SK-N-MC (cell line): ENCODE data around the gene CETP.
"Not testable (repeated sequence)": the region's sequence is repeated elsewhere in the genome, so short reads cannot be mapped to it uniquely, and the experiment has no call there.

Experiments used
- DNase-seq: peaks from one replicate; pipeline ENCODE4 v3.0.0-alpha.2; 2011; ENCODE audit warnings: low read depth, low spot score
- H3K27ac ChIP-seq: fragments of 200-600 bp; sonication (generic); 2 replicates; pipeline ENCODE4 v1.5.1; 2016; ENCODE audit warnings: mixed run types
- H3K36me3 ChIP-seq: fragments of 200-600 bp; sonication (generic); 2 replicates; pipeline ENCODE4 v1.6.1; 2017; ENCODE audit warnings: antibody characterized with exemption, low read length, mixed read lengths; ENCODE audit not compliant: insufficient read depth
- H3K4me3 ChIP-seq: fragments of 200-600 bp; sonication (generic); 2 replicates; pipeline ENCODE4 v1.5.1; 2016
- H3K9ac ChIP-seq: fragments of 200-600 bp; sonication (generic); 2 replicates; pipeline ENCODE4 v1.8.0; 2017; ENCODE audit warnings: mixed run types, mixed read lengths; ENCODE audit not compliant: insufficient read length
- H3K9me3 ChIP-seq: fragments of 200-600 bp; sonication (generic); 2 replicates; pipeline ENCODE4 v1.6.1; 2017; ENCODE audit warnings: low read depth, mild to moderate bottlenecking, antibody characterized with exemption, low read length, moderate library complexity, mixed read lengths
- EZH2 ChIP-seq: fragments of 200-600 bp; sonication (generic); IDR thresholded peaks from one replicate; pipeline ENCODE4 v1.6.1; 2017; ENCODE audit warnings: antibody characterized with exemption
- FOXP2 ChIP-seq: optimal IDR thresholded peaks from 2 replicates; pipeline ENCODE3; 2011; ENCODE audit warnings: mild to moderate bottlenecking, moderate library complexity; ENCODE audit not compliant: insufficient read depth; ENCODE audit errors: extremely low read length, control extremely low read depth
- POLR2AphosphoS5 ChIP-seq: IDR thresholded peaks from 2 replicates; pipeline ENCODE4 v1.6.1; 2012; ENCODE audit warnings: mild to moderate bottlenecking, low read depth, low read length, borderline replicate concordance

CETP gene

DNA sequence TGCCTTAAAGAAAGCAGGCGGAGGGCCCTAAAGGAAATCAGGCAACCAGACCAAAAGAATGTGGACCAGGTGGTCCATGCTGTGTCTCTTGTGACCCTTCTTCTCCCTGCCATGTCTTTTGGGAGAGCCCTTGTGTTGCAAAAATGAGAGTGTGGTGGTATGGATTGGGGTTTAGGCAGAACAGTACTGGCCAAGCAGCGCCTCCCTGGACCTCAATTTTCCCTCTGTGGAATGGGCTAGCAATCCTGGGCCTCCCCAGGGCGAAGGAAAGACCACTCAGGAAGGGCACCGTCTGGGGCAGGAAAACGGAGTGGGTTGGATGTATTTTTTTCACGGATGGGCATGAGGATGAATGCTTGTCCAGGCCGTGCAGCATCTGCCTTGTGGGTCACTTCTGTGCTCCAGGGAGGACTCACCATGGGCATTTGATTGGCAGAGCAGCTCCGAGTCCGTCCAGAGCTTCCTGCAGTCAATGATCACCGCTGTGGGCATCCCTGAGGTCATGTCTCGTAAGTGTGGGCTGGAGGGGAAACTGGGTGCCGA, 20.1 kb downstream of the CETP start:
- H3K4me3 ChIP-seq: no peak overlapping the region
- TF ChIP-seq POLR2AphosphoS5 (no peak), FOXP2 (no peak), EZH2 (no peak)
- no peak overlapping the region for H3K27ac ChIP-seq
- H3K9me3 ChIP-seq: no peaks in the 10 kb centered on the region
- H3K9ac ChIP-seq: no peak overlapping the region
- no peak for DNase-seq
- H3K36me3 ChIP-seq: no peaks in the 10 kb centered on the region

DNA sequence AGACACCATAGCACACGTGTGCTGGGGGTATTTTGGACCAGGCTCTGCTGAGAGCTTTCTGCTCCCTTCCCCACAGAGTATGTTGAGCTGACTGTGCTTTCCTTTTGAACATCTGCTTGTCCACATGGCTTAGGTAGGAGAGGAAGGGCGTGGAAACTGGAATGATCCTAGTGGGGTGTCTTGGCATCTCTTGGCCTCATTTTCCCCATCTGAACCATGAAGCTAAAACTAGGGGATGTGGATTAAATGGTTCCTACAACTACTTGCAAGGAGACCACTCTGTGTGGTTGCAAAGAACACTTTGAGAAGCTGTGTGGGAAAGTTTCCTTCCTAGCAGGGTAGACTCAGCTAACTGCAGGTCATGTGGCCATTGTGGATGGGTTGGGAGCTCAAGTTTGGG, 20.9 kb downstream of the CETP start:
- H3K9ac ChIP-seq: no peak overlapping the region
- H3K9me3 ChIP-seq: no peaks in the 10 kb centered on the region
- no peak for TF ChIP-seq FOXP2
- no peak for TF ChIP-seq POLR2AphosphoS5
- TF ChIP-seq EZH2: no peak
- no peak overlapping the region for H3K27ac ChIP-seq
- no peak for DNase-seq
- H3K36me3 ChIP-seq: no peaks in the 10 kb centered on the region
- H3K4me3 ChIP-seq: no peak overlapping the region

DNA sequence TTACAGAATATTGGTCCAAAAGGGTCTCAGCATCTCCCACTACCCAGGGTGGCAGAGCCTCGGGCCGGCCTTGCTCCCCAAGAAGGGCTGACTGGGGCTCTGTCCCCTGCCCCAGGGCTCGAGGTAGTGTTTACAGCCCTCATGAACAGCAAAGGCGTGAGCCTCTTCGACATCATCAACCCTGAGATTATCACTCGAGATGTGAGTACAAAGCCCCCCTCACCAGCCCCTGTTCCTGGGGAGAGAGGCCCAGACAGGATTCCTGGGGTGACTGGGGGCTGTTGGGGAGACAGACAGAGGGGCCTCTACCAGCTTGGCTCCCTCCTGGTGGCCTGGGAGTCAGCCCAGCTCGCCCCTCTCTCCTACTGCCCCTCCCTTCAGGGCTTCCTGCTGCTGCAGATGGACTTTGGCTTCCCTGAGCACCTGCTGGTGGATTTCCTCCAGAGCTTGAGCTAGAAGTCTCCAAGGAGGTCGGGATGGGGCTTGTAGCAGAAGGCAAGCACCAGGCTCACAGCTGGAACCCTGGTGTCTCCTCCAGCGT, 21.5 kb downstream of the CETP start:
- no peak overlapping the region for H3K27ac ChIP-seq
- DNase-seq: no peak
- H3K9ac ChIP-seq: no peak overlapping the region
- no peak for TF ChIP-seq FOXP2
- no peak for TF ChIP-seq EZH2
- no peak for TF ChIP-seq POLR2AphosphoS5
- no peaks in the 10 kb centered on the region for H3K36me3 ChIP-seq
- H3K9me3 ChIP-seq: no peaks in the 10 kb centered on the region
- no peak overlapping the region for H3K4me3 ChIP-seq

DNA sequence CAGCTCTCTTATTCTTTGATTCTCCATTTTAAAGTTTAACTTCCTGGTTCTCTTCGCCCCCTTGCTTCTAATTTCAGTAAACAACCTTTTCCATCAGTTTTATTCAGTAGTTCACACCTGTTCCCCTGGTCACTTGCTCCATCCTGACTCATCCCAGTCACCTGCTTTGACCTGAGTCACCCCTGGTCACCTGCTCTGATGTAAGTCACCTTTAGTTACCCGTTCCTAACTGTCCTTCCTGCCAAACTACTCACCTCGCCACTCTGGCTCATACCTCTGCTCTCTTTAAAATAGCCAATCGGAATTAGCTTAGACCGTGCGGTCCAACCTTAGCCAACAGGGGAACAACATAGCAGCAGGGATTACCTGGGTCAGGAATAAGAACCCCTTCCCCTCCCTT, 22.9 kb downstream of the CETP start:
- TF ChIP-seq FOXP2: no peak
- TF ChIP-seq EZH2: no peak
- no peak for TF ChIP-seq POLR2AphosphoS5
- H3K9me3 ChIP-seq: no peaks in the 10 kb centered on the region
- H3K9ac ChIP-seq: no peak overlapping the region
- no peak for DNase-seq
- H3K36me3 ChIP-seq: no peaks in the 10 kb centered on the region
- no peak overlapping the region for H3K4me3 ChIP-seq
- no peak overlapping the region for H3K27ac ChIP-seq

DNA sequence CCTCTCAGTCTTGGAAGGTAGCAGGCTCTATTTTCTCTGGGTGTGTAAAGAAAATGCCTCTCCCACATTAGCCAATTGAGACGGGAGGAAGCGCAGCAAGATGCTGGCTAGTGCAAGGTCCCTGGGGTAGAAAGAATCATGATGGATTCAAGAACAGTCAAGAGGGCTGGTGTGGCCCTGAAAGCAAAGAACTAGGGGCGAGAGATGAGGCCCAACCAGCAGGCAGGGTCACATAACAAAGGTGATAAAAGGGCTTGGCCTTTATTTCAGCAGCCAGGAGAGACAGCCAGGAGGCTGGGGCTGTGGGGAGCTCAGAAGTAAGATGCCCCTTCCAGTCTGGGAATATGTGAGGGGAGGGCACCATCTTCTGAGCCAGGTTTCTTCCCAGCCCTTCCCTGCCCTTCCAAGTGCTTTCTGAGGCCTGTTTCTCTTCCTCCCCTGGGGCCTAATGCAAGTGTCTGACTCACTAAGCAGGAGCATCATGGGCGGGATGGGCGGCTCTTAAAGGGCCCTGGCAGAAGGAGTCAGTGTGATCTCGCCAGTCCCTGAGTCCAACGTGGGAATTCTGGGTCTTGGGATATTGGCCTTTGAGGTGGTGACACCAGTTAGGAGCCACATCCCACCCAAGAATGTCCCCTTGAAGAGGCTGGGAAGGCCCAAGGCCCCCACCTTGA, 23.7 kb downstream of the CETP start:
- no peaks in the 10 kb centered on the region for H3K36me3 ChIP-seq
- DNase-seq: no peak
- H3K4me3 ChIP-seq: no peak overlapping the region
- H3K9me3 ChIP-seq: no peaks in the 10 kb centered on the region
- TF ChIP-seq FOXP2 (no peak), POLR2AphosphoS5 (no peak), EZH2 (no peak)
- no peak overlapping the region for H3K27ac ChIP-seq
- no peak overlapping the region for H3K9ac ChIP-seq

DNA sequence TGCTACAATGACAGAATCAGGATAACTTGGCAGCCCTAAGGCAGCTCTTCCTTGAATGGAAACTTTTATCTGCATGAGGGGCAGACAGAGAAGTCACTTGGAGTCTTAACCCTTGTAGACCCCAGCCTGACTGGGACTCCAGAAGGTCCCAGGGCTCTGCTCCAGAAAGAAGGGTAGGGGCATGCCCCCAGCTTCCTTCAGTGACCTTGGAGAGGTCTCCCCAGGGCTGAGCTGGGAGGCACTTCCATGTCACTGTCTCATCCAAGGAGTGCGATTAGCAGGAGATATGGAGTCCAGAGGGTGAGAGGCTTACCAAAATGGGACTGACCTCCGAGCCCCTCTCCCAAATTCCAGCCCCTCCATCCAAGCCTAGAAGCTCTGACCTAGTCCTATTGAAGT, 24.2 kb downstream of the CETP start:
- TF ChIP-seq EZH2 (no peak), FOXP2 (no peak), POLR2AphosphoS5 (no peak)
- Histone ChIP-seq H3K9ac (no peak overlapping the region), H3K9me3 (no peaks in the 10 kb centered on the region), H3K4me3 (no peak overlapping the region), H3K27ac (no peak overlapping the region), H3K36me3 (no peaks in the 10 kb centered on the region)
- DNase-seq: no peak

DNA sequence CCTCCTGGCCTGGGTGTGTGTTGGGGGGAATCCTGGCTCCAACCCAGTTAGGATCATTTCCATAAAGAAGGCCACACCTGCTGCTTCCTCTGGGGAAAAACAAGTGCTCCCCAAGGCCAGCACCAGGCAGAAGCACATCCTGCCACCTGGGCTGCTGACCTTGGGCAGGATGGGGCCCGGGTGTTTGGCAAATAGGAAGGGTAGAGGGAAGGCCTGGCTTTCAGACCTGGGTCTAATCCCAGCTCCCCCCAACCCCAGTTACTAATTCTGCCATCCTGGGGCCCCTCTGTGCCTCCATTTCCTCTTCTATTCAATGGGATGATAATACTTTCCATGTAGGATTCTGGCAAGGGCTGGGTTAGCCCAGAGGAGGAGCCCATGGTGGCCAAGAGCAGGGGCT, 24.6 kb downstream of the CETP start:
- Histone ChIP-seq H3K9ac (no peak overlapping the region), H3K4me3 (no peak overlapping the region), H3K36me3 (no peaks in the 10 kb centered on the region), H3K9me3 (no peaks in the 10 kb centered on the region), H3K27ac (no peak overlapping the region)
- TF ChIP-seq FOXP2 (no peak), POLR2AphosphoS5 (no peak), EZH2 (no peak)
- DNase-seq: no peak

DNA sequence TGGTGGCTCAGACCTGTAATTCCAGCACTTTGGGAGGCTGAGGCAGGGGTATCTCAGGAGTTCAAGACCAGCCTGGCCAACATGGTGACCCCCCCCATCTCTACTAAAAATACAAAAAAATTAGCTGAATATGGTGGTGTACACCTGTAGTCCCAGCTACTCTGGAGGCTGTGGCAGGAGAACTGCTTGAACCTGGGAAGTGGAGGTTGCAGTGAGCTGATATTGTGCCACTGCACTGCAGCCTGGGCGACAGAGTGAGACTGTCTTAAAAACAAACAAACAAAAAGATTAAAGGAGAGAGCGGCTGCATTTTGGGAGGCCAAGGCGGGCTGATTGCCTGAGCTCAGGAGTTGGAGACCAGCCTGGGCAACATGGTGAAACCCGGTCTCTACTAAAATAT, 25.2 kb downstream of the CETP start:
- not testable (repeated sequence) for DNase-seq, H3K9ac ChIP-seq, H3K9me3 ChIP-seq, H3K4me3 ChIP-seq, H3K27ac ChIP-seq, H3K36me3 ChIP-seq

DNA sequence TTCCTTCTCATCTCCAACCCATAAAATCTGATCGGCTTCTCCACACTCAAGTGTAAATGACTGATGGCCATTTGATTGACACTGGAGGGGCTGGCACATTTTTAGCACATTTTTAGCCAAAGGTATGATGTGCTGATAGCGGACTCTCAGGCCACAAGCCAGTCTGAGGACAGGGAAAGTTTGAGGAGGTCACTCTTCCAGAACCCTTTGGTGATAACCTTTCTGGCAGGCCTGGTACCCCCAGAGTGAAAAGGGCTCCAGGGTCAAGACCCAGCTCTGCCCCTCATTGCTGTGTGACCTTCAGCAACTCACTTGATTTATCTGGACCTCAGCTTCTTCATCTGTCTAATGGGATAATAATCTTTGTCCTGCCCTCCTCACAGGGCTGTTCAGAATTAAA, 25.9 kb downstream of the CETP start:
- Histone ChIP-seq H3K36me3 (no peaks in the 10 kb centered on the region), H3K9me3 (no peaks in the 10 kb centered on the region), H3K9ac (no peak overlapping the region), H3K4me3 (no peak overlapping the region), H3K27ac (no peak overlapping the region)
- no peak for TF ChIP-seq FOXP2
- TF ChIP-seq EZH2: no peak
- no peak for TF ChIP-seq POLR2AphosphoS5
- DNase-seq: no peak
